Forelimb muscle (tissue), 1 donor: Measurements from ENCODE around the gene KCNK5. TPM values are rescaled to one million over a fixed set of nuclear protein-coding genes. Genes with fewer than 3 reads are reported as not detected.

ENCODE experiments used
- DNase-seq: peaks from one replicate; pipeline ENCODE4 v3.0.0-alpha.2; 2013; ENCODE audit warnings: low read depth
- polyA plus RNA-seq: library from polyadenylated mRNA; unstranded; fragments of 120-200 nt; gene quantifications from one replicate; pipeline ENCODE4 v1.2.1, GENCODE V29; 2013; ENCODE audit not compliant: insufficient read length

Gene KCNK5
- polyA plus RNA-seq, 1 donor: 1.5 TPM

DNA sequence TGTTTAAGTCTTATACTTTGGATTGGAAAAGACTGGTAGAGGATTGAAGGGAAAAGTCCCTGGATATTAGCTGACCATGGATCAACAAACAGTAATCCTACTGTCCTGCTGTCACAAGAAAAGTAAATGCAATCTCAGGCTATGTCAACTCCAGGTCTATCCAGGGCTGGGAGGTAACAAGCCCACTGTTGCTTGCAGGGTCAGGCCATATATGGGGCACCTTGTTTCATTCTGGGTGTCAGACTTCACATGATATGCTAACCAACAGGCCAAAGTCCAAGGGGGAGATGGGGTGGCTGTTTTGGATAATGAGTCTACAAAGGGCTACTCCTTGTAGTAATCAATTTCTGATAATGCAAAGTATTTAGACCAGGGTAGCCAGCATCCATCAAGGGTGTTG lies 30.7 kb downstream of the KCNK5 start:
- no peak for DNase-seq

DNA sequence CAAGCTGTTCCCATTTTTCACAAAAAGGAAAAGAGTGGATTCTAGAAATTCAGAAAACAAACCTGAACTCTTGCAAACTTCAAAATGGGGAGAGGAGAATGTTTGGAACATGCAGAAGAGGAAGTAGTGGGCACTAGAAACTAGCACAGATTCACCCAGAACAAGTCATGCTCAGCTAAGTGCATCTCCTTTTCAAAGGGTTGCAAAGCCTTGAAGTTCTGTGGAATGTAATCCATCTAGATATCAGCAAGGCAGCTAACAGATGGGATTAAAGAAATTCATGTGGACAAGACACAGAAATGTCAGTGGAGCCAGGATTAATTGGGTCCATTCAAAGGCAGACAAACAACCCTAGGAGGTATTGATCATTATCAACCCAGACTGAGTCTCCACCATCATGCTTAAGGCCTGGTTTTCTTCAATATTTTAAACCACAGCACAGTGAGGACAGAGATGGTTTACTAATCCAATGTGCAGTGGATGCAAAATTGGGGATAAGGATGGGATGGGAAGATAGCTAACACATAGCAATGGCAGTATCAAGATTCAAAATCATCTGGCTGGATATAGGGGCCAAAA lies 31.3 kb downstream of the KCNK5 start:
- no peak for DNase-seq

DNA sequence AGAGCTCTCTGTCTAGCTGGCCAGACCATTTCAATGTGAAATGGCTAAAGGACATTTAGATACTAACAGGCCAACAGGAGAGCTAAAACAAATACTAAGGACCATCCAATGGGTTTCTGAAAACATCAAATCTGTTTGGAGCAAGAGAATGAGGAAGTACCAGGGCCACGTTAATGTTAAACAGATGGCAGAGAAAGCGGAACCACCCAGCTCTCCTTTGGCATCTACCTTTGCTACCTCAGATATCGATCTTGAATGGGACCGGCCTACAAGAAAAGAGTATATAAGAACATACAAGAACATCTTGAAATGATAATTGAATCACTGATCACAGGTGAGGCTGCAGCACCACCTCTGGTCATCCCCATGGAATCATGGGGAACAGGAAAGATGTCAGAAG lies 31.8 kb downstream of the KCNK5 start:
- no peak for DNase-seq

DNA sequence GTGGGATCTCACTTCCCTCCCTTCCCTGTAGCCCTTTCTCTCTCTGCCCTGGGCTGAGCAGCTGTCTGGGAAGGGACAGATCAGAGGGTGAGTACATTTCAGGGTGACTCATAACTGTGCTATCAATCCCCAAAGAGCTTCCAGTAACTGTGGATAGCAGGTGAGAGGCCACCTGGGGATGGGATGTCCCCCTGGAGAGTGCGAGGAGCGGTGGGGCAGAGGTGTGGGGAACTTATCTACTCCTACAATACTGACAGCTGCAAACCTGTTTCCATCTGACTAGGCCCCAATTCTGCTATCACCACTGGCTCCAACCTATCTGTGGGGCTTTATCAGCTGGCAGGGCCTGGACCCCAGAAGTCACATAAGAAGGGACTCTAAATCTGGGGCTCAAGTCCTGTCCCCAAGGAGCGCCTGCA lies 32.6 kb downstream of the KCNK5 start:
- DNase-seq: no peak

DNA sequence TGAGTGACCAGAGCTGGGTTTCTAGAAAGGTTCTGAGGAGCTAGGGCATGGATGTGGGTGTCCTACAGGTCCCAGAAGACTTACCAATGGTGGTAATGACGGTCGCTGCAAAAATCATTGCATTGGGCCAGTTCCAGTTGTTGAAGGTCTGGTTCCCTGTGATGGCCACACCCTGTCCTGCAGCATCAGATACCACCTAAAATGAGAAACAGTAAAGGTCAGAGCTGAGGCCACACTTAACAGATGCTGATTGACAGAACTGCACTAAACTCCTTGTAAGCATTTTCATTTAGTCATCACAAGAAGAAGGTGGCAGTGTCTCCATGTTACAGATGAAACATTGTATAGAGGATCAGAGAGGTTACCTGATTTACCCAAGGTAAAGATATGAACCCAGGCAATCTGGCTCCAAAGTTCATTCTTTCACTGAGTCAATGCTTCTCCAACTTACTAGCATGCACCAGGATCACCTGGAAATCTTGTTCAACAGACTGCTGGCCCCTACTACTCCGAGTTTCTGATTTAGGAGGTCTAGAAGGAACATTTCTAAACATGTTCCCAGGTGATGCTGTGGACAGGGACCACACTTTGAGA lies 33.4 kb downstream of the KCNK5 start:
- DNase-seq: no peak

DNA sequence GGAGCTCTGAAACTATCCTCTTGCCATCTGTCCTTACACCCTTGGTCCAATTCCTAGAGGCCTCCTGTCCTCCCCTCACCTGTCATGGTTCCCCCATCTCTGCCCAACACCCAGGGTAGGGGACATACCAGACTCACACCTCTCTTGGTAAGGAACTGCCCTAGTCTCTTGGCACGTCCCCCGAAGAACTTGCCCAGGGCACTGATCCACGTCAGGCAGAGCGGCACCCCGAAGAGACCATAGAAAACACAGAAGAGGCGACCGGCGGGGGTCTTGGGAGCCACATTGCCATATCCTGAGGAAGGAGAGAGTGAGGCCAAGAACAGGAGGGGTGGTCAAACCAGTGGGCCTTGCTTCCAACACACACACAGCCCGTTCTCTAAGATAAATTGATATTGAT lies 34.8 kb downstream of the KCNK5 start:
- no peak for DNase-seq

DNA sequence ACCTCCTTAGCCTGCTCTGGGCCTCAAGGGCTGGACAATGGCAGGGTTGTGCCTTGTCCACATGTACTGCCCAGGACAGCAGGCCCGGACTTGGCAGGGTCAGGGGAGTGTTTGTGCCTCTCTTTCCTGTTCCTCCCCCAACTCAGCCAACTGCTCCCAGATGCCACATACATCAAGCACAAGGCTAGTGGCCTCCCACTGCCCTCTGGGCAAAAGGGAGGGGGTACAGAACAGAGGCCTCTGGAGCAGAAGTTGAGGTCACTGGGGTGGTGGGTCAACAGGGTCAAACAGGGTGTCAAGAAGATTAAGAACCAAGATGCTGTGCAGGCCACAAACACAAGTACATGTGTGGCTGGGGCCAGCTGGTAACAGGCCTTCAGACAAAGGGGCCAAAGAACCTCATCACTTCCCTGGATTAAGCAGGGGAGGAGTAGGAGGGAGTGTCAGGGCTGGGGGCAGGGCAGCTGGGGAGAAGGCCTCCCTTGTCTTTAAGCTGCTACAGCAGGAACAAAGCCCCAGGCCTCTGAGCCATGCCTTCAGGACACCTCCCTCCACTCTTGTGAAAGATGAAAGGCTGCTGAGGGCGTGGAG lies 36.0 kb downstream of the KCNK5 start:
- DNase-seq: no peak

DNA sequence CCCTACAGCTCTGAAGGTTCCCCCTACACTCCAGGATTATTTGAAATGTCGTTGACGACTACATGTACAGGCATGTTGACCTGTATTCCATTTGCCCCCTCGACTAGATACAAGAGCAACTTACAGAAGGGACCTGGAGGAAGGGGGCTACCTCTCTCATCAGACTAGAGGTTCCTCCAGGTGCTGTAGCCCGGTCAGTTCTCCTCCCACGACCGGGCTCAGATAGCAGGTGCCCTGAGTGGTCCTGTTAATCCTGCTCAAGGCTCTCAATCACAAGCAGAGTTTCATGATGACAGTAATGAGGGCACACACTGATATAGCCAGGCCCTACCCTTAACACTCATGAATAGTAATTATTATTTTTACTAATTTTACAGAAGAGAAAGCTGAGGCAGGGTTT lies 36.5 kb downstream of the KCNK5 start:
- DNase-seq: no peak

DNA sequence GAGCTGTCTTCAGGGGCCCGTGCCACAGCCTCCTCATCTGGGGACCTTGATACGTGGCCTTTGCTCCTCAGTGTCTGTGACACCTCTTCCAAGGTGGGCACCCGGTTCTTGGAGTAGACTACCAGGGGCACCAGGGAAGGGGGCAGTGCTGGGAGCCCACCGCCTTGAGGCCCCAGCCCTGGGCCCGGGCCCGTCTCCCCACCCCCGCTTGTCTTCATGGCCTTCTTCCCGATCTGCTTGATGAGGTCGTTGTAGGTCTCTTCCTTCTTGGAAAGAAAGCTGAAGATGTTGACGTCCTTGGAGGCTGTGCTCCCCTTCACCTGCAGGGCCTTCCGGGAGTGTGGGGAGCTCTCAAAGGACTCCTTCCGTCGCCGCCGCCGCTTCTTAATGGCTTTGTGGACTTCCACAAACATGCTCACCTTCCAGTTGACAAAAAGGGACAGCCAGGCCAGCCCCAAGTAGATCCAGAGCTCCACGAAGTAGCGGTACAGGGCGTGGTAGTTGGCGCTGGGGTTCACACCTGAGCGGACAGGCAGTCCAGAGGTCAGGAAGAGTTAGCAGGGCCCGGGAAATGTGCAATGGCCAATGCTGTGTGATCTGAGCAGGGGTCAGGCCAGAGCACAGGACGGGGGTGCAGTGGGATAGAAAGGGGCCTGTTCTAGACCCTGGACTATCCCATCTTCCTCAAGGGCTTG lies 37.9 kb downstream of the KCNK5 start:
- DNase-seq: no peak

DNA sequence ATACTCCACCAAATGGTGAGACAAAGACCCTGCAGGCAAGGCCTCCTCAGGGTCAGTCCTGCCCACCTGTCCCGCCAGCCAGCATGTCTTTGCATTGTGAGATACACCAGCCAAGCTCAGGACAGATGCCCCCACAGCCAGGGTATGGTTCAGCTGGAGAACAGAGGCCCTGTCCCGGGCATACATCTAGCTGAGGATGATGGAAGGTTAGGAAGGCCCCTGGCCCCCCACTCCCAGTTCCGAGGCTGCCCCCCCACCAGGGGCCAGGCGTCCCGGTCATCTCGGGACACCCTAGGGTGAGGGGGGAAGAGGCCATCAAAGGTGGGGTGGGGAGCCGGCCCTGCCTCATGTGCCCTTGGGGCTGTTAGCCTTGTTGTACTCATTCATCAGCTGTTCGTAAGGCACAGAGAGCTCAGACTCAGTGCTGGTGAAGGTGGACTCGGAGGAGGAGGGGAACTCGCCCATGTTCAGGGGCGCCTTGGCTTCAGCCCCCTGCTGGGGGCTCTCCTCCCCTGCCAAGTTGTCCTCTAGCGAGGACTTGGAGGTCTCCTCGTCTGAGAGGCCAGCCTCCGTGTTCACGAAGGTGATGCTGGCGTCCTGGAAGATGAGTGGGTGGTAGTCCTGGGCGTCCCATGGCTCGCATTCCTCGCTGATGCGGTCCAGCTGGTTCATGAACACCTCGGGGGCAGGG lies 38.6 kb downstream of the KCNK5 start:
- no peak for DNase-seq

DNA sequence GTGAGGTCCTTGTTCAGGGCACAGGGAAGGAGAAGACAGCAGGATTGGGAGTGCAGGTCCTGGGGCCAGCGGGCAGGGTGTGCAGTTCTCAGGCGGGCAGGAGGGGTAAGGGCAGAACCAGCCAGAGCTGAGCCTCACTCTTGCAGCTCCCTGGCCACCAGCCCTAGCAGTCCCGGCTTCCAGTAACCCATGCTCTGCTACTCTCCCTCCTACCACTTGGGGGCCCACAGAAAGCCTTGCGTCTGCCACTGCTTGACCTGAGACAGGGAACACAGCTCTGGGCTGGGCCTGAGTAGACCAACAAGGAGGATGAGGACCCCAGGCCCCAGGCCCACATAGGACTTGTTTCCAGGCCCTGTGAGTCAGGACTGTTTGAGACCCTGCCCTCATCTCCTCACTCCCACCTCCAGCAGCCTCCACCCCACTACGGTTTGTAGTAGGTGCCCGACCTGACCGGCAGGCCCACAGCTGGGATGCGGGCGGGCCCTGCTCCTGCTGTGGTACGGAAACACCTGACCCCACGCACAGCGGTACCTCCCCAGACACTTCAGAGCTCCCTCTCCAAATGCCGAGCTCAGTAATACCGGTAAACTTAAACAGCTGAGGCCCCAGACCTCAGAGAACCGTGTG lies 39.2 kb downstream of the KCNK5 start:
- DNase-seq: no peak

DNA sequence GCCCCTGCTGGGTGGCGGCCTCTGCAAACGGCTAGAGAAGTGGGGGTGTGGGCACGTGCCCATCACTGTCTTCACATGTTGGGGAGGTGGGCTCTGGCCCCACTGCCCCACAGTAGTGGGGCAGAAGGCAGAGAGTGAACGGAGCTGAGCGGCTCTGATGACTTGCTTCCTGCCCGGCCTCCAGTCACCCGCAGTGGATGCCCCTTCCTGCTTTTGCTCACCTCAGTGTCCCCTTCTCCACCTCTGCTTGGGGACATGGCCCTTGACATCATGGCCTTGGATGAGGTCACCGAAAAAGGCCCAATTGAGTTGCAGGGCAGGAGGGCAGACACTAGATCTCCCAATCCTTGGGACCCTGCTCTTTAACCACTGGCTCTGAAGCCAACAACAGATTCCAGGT lies 40.1 kb downstream of the KCNK5 start:
- no peak for DNase-seq

DNA sequence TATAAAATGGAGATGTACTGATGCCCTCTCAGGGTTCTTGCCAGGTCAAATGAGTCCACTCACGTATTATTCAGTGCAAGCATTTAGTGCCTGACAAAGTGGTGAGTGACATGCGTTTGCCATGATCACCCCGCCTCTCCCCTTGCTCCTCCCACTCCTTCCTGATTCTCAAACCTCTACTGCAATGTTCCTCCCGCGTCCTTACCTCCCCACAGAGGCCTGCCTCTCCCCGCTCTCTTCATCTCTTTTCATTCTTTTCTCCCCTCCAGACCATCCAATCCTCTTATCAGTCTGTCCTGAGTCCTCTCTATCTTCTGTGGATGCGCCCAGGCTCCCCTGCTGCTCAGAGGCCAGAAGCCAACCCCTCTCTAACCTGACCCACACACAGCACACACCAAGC lies 40.7 kb downstream of the KCNK5 start:
- no peak for DNase-seq

DNA sequence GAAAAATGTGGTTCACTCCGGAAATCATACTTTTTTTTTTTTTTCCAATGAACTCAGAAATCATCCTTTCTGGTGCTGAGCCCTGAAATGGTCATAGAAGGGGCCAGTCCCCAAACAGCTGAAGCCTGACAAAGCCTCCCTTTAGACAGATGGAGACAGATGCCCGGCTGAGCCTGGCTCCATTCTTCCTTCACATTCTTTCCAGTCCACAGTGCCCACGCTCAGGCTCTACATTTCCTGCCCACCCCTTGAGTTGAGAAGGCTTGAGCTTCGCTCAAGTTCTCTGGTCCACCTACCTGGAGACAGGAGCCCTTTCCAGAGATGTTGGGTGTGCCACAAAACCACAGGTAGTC lies 41.2 kb downstream of the KCNK5 start:
- no peak for DNase-seq

DNA sequence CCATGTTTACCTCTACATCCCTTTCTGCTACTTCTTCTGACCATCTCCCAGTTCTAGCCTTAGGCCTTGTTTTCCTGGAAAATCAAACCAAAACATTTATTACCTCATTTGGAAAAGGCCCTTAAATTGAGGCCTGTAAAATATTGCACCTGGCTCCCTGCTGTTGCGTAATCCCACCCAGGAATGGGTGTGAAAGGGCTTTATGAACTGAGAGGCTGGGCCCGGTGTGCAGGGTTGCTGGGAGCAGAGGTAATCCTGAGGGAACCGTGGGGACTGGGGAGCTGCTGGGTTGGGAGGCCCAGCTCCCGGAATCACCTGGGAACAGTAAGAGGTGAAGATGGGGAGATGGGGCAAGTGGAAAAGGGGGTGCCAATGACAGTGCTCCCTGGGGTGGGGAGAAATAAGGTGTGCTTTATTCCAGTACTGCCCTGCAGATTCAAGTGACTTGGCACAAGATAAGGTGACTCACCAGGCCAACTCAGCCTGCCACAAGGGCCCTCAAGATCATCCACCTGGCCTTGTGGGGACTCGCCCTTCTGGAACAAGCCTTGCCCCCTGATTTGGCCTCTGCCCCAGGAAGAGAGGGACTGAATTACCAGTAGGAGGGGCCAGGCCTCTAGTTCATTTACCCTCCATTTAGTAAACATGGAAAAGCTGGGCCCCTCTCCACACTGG lies 44.2 kb downstream of the KCNK5 start:
- DNase-seq: no peak

DNA sequence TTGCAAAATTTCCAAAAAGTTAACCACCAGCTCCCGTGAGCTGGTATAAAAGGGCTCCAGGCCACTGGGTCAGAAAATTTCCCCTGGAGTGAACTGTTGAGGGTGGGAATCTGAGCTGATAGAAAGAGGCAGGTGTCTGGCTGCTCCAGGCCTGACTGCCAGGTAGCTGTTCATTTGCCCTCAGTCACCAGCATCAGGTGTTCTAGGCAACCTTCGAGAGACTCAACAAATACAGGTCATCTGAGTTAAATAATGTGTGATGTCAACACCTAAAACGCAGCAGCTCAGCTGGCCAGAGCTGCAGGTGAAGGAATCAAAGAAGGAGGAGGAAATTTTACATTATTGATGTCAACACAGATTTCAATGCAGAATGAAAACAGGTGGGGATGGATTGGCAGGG lies 46.7 kb downstream of the KCNK5 start:
- DNase-seq: no peak

DNA sequence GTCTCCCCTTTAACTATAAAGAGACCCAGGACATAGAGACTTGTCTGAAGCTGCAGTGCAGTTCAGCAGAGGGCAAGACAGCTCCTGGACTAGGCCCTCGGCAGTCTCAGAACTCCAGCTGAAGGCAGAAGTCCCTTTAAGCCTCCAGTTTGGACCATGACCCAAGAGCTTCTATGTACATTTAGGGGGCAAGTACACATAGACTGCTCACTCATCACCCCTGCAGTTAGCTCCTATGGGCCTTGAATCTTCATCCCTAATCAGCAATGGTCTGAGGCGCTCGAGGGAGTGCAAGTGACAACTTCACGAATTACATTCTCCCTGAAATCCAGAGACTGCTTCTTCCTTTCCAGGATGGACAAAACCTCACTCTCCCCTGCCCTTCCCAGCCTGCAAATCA lies 47.4 kb downstream of the KCNK5 start:
- no peak for DNase-seq

DNA sequence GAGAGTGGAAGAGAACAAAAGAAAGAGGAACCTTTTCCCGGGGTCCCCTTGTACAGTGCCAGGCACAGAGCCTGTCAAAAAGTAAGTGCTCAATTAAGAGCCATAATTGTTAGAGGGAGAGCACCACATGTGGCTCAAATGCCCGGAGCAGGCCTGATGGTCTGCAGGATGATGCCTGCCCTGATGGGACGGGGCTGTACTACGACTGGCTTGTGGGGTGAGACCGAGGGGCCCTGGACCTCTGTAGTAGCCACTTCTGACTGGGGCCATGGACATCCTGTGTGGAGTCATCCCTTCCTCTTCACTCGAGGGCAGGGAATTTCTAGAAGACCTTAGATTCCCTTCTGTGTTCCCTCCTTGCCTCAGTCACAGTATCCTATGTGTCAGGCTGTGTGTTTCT lies 47.9 kb downstream of the KCNK5 start:
- DNase-seq: no peak

DNA sequence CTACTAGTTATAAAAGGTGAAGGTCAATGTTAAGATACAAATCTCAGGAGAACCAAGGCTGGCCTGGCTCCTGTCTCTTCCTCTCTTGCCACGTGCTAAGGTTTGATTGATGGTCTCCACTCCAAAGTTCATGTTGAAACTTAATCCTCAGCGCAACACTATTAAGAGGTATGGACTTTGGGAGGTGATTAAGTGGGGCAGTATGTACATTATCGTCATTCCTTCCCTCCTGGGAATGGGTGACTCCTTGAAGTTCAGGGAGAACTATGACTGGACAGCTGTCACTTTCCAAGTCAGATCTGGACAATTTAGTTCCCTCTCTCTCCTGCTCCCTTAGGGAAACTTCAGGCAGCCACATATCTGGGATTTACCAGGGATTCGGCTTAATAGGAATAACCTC lies 50.5 kb downstream of the KCNK5 start:
- no peak for DNase-seq

DNA sequence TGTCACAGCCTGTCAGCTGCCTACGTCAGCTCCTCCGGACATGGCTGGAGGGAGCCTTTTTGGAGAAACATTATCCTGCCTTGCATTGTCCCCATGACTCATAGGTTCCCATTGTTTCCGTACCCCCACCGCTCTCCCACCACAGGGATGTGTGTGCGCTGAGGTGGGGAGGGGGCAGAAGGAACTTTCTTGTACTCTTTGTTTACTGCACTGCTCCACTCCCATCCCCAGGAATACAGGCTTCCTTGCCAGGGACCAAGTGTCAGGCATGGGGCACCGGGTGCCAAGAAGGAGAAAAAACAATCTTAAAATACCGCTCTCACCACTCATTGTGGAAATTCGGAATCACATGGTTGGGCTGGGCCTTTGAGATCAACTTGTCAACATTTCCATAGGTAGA lies 51.0 kb downstream of the KCNK5 start:
- DNase-seq: no peak

DNA sequence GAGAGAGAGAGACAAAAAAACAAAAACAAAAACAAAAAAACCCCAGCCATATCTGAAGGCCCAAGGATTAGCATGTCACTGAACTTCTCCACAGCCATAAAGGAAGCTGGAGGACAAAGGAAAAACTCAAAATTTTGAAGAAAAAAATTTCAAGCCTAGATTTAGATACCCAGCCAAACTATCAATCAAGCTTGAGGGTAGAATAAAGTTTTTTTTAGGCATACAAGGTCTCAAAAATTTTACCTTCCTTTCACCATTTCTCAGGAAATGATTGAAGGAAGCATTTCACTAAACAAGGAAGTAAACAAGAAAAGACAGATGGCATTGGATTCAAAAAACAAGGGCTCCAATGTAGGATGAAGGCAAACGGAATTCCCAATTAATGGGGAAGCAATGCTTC lies 52.1 kb downstream of the KCNK5 start:
- no peak for DNase-seq

DNA sequence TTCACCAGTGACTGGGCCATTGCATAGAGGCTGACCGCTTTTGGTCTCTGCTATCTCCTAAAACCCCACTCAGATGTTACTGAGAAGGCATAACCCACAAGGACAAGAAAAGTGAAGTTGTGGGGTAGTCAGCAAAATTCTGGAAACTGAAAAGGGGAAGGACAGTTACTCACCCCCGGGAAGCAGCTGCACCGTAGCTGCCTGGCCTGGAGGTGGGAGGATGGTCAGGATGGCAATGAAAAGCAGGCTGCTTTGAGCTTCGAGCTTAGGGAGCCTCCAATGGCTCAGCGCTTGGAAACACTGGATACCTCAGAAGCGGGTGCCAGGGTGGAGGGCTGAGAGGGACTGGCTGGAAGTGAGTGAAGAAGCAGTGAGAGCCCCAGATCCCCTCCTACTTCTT lies 56.0 kb downstream of the KCNK5 start:
- DNase-seq: no peak
